Thyroid gland (tissue), 4 donors: ENCODE results near the gene ANXA2.

Experiments
- CTCF ChIP-seq, 6 experiments: fragments of 200-600 bp in 3 of 6; fragments of 450-650 bp in 3 of 6; sonication (generic) in 3 of 6; IDR thresholded peaks; one replicate each; pipeline ENCODE4 v1.5.1; 2016 to 2019; ENCODE audit warnings: antibody characterized with exemption in 6 of 6, mild to moderate bottlenecking in 2 of 6, inconsistent platforms in 1 of 6, moderate library complexity in 1 of 6
- POLR2A ChIP-seq, 2 donors: fragments of 450-650 bp; IDR thresholded peaks; one replicate each; pipeline ENCODE4 v1.6.1; 2017; ENCODE audit warnings: antibody characterized with exemption in 2 of 2, mild to moderate bottlenecking in 2 of 2, moderate library complexity in 1 of 2

GRCh38 chr15:60391722-60392315 lies 6.0 kb downstream of the ANXA2 start:
- TF ChIP-seq CTCF (IDR thresholded peaks at IDR 0.05) (no peak), POLR2A (IDR thresholded peaks at IDR 0.05) (no peak)
